Adrenal gland (tissue), 12 donors: Measurements from ENCODE around the gene UBE2E3. TPM values are rescaled to one million over a fixed set of nuclear protein-coding genes. Genes with fewer than 3 reads are reported as not detected.

ENCODE experiments used
- DNase-seq, 7 donors: peaks; one replicate each; pipeline ENCODE4 v3.0.0-alpha.2; 2019 to 2020
- H3K27ac ChIP-seq, 5 donors: fragments of 200-600 bp; sonication (generic) in 4 of 5; 1 replicate in 3 of 5; 2 replicates in 2 of 5; pipeline versions ENCODE4 v1.5.1 to v1.8.0; 2016 to 2020; ENCODE audit warnings: mild to moderate bottlenecking in 1 of 5
- H3K27me3 ChIP-seq: fragments of 200-600 bp; 2 replicates; pipeline ENCODE4 v1.8.0; 2021
- H3K36me3 ChIP-seq, 2 donors: fragments of 200-600 bp; replicated peaks in 1 of 2; 1 replicate in 1 of 2; 2 replicates in 1 of 2; pipeline versions ENCODE4 v1.5.1 to v1.8.0; 2018 to 2022
- H3K4me1 ChIP-seq, 2 donors: fragments of 200-600 bp; replicated peaks in 1 of 2; 1 replicate in 1 of 2; 2 replicates in 1 of 2; pipeline versions ENCODE4 v1.5.1 to v1.8.0; 2018 to 2021
- H3K4me3 ChIP-seq, 4 donors: fragments of 200-600 bp; sonication (generic) in 3 of 4; one replicate each; pipeline ENCODE4 v1.5.1; 2016 to 2018
- H3K9me3 ChIP-seq, 3 donors: fragments of 200-600 bp; sonication (generic) in 1 of 3; replicated peaks in 1 of 3; 1 replicate in 2 of 3; 2 replicates in 1 of 3; pipeline versions ENCODE4 v1.5.1 to v1.8.0; 2016 to 2021
- CTCF ChIP-seq, 6 experiments: fragments of 450-650 bp in 4 of 6; fragments of 200-600 bp in 2 of 6; sonication (generic) in 1 of 6; IDR thresholded peaks; 1 replicate in 5 of 6; 2 replicates in 1 of 6; pipeline versions ENCODE4 v1.5.1 to v1.8.0; 2016 to 2021; ENCODE audit warnings: antibody characterized with exemption in 6 of 6, mild to moderate bottlenecking in 2 of 6, moderate library complexity in 1 of 6
- POLR2A ChIP-seq, 2 donors: fragments of 450-650 bp; IDR thresholded peaks; one replicate each; pipeline ENCODE4 v1.6.1; 2017; ENCODE audit warnings: antibody characterized with exemption in 2 of 2, mild to moderate bottlenecking in 2 of 2, moderate library complexity in 1 of 2
- WGBS, 4 donors: extraction: QIAGEN DNeasy Blood & Tissue Kit in 2 of 4; methylation state at CpG; one replicate each; pipeline versions ENCODE4 v1.1.5 to v1.1.7; 2013 to 2017; 5-methylcytosine and 5-hydroxymethylcytosine counted together
- intact Hi-C, 2 donors: fragments of 100-400 bp; cut with DNase I; formaldehyde crosslinking; loops; one replicate each; pipeline versions ENCODE4 v1.14.1 to v1.15.0; 2022 to 2023
- polyA plus RNA-seq, 3 donors: library from polyadenylated mRNA; stranded (reverse); fragments of 200-250 nt in 2 of 3; fragments of 350-450 nt in 1 of 3; fragmentation: Illumina TruSeq in 1 of 3; extraction: RNeasy Lipid Tissue Mini Kit (QIAGEN cat#74804) in 1 of 3; gene quantifications; one replicate each; pipeline ENCODE4 v1.2.3, GENCODE V29; 2013 to 2014
- total RNA-seq, 9 donors: library from RNA; depleted of rRNA in 4 of 9; stranded (reverse); fragments of >200 nt in 4 of 9; fragments of 120-200 nt in 1 of 9; fragmentation: NEBNext Ultra II Directional in 1 of 9; extraction: Animal tissue kit (Norgen Biotek cat#: 25700) in 1 of 9; gene quantifications; one replicate each; pipeline versions ENCODE4 v1.1.0 to v1.2.4, GENCODE V29; 2013 to 2023
- donor health status: healthy with polysubstance abuse.
- donor health status: Bipolar disorder and iron deficiency.
- donor health status: DM: yes; HTN: yes; CAD: no.
- donor health status: DM: no; HTN: no; CAD: no.
- donor health status: DM: no; HTN: no; CAD: no.
- donor health status: DM: yes; HTN: yes; CAD: no.

The UBE2E3 gene
- total and polyA plus RNA-seq, 12 donors = 30.8 to 87.1 (median 51.0) TPM

- Histone ChIP-seq H3K27ac (no peak overlapping the region), H3K36me3 (no peaks in the 10 kb centered on the region), H3K9me3 (no peaks in the 10 kb centered on the region), H3K4me3 (no peak overlapping the region), H3K27me3 (no peaks in the 10 kb centered on the region), H3K4me1 (no peaks in the 10 kb centered on the region)
- 79 to 89% (median 86%) methylated on average over 3 of the region's 3 CpGs for WGBS, 4 donors
- intact Hi-C loops = no loop called here
- DNase-seq = no peak
- TF ChIP-seq POLR2A (IDR thresholded peaks at IDR 0.05) (no peak), CTCF (IDR thresholded peaks at IDR 0.05) (no peak)
These were observed 71.6 kb downstream of the UBE2E3 start for GRCh38 chr2:181051861-181052522.

GRCh38 chr2:181052523-181052891 is 72.1 kb downstream of the UBE2E3 start:
- TF ChIP-seq POLR2A (IDR thresholded peaks at IDR 0.05) (no peak), CTCF (IDR thresholded peaks at IDR 0.05) (no peak)
- Histone ChIP-seq H3K36me3 (no peaks in the 10 kb centered on the region), H3K4me1 (no peaks in the 10 kb centered on the region), H3K9me3 (no peaks in the 10 kb centered on the region), H3K27ac (no peak overlapping the region), H3K4me3 (no peak overlapping the region), H3K27me3 (no peaks in the 10 kb centered on the region)
- DNase-seq = no peak
- intact Hi-C loops = no loop called here

GRCh38 chr2:181054256-181054655 is 73.9 kb downstream of the UBE2E3 start:
- TF ChIP-seq POLR2A (IDR thresholded peaks at IDR 0.05) (no peak), CTCF (IDR thresholded peaks at IDR 0.05) (no peak)
- Histone ChIP-seq H3K4me3 (no peak overlapping the region), H3K9me3 (no peaks in the 10 kb centered on the region), H3K36me3 (no peaks in the 10 kb centered on the region), H3K27ac (no peak overlapping the region), H3K27me3 (no peaks in the 10 kb centered on the region), H3K4me1 (no peaks in the 10 kb centered on the region)
- intact Hi-C loops = no loop called here
- WGBS, 4 donors = 96 to 100% (median 99%) methylated on average over 2 of the region's 2 CpGs
- DNase-seq = no peak

GRCh38 chr2:181054843-181055242 is 74.4 kb downstream of the UBE2E3 start:
- no peak for TF ChIP-seq CTCF (IDR thresholded peaks at IDR 0.05)
- no peak for TF ChIP-seq POLR2A (IDR thresholded peaks at IDR 0.05)
- H3K36me3 ChIP-seq = no peaks in the 10 kb centered on the region
- H3K27me3 ChIP-seq = no peaks in the 10 kb centered on the region
- no peak overlapping the region for H3K4me3 ChIP-seq
- H3K4me1 ChIP-seq = no peaks in the 10 kb centered on the region
- H3K9me3 ChIP-seq = no peaks in the 10 kb centered on the region
- DNase-seq = no peak
- intact Hi-C loops = no loop called here
- 69 to 75% (median 71%) methylated on average over 2 of the region's 2 CpGs for WGBS, 4 donors
- no peak overlapping the region for H3K27ac ChIP-seq
